ENCODE results near the gene CYTH4. TPM values are rescaled to one million over a fixed set of nuclear protein-coding genes. Genes with fewer than 3 reads are reported as not detected.

Gene CYTH4
- total RNA-seq, 1 experiment from 2014 or later: not detected

DNA sequence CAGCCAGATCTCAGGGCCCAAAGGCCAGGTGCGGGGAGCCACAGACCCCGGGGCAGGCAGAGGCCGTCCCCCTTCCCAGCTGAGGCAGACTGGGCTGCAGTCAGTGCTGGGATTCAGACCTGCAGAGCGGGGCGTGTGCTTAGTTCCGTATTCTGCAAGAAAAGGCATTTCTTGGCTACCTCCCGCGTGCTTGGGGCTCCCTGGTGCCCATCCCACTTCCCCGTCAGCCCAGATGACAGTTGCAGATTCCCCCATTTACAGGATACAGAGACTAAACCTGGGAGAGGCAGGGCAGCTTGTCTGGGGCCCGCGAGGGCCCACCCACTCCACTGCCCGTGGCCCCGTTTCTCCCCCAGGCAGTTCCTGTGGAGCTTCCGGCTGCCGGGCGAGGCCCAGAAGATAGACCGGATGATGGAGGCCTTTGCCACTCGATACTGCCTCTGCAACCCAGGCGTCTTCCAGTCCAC lies 18.3 kb downstream of the CYTH4 start:
- ChIA-PET POLR2A (interaction anchor here (0.7 kb wide), 1 partner anchor 239 kb away, joined by 3 read pairs; no protein-coding TSS in a partner anchor), CTCF (interaction anchor here (0.9 kb wide), 2 partner anchors 11 to 17 kb away, joined by 3 to 5 read pairs; no protein-coding TSS in a partner anchor)
- no peak for DNase-seq (ENCODE audit: unreplicated experiment)
- intact Hi-C loops (cut with micrococcal nuclease): no loop called here
- no peaks in the 10 kb centered on the region for H3K9me3 Mint-ChIP-seq (ENCODE audit: unreplicated experiment)
- H3K27ac Mint-ChIP-seq (ENCODE audit: low read depth, unreplicated experiment): no peak overlapping the region
- TF ChIP-seq, protein P1, sequence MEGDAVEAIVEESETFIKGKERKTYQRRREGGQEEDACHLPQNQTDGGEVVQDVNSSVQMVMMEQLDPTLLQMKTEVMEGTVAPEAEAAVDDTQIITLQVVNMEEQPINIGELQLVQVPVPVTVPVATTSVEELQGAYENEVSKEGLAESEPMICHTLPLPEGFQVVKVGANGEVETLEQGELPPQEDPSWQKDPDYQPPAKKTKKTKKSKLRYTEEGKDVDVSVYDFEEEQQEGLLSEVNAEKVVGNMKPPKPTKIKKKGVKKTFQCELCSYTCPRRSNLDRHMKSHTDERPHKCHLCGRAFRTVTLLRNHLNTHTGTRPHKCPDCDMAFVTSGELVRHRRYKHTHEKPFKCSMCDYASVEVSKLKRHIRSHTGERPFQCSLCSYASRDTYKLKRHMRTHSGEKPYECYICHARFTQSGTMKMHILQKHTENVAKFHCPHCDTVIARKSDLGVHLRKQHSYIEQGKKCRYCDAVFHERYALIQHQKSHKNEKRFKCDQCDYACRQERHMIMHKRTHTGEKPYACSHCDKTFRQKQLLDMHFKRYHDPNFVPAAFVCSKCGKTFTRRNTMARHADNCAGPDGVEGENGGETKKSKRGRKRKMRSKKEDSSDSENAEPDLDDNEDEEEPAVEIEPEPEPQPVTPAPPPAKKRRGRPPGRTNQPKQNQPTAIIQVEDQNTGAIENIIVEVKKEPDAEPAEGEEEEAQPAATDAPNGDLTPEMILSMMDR (IDR thresholded peaks at IDR 0.05; ENCODE audit: unreplicated experiment): no peak
- H3K27me3 Mint-ChIP-seq (ENCODE audit: insufficient read depth, unreplicated experiment): no peaks in the 10 kb centered on the region
- peaks cover 10% of the 10 kb centered on the region for H3K4me1 Mint-ChIP-seq (ENCODE audit: insufficient read depth, unreplicated experiment)
- no peaks in the 10 kb centered on the region for H3K36me3 Mint-ChIP-seq (ENCODE audit: insufficient read depth, unreplicated experiment)
- no TSS peak for BruUV-seq (replicated peaks)
- no peak overlapping the region for H3K4me3 Mint-ChIP-seq (ENCODE audit: unreplicated experiment)

DNA sequence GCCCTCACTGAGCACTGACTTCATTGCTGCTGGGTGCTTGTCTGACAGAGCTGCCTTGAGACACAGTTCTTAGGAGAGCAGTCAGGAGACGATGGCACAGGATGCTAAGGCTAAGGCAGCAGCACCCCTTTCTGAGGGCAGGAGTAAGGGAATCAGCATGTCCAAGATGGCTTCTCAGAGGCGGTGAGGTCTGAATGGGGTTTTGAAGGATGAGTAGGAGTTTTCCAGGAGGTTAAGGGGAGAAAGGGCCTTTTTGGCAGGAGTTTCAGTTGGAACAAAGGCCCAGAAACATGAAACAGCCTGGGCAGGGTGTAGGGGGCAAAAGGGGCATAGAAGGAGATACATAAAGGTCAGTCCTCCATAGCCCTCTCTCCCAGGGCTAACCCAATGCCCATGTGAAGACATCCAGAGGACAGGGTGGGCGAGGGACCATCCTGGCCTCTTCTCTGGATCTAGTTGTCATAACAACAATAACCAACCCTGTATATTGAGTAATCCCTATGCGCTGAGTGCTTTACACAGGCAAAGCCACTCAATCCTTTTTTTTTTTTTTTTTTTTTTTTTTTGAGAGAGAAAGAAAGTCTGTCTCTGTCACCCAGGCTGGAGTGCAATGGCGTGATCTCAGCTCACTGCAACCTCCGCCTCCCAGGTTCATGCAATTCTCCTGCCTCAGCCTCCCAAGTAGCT lies 19.0 kb downstream of the CYTH4 start:
- intact Hi-C loops (cut with micrococcal nuclease): no loop called here
- POLR2A ChIA-PET: interaction anchor here (0.7 kb wide), 1 partner anchor 238 kb away, joined by 3 read pairs; no protein-coding TSS in a partner anchor
- TF ChIP-seq, protein P1 (IDR thresholded peaks at IDR 0.05; ENCODE audit: unreplicated experiment): no peak
- Mint-ChIP-seq H3K27me3 (ENCODE audit: insufficient read depth, unreplicated experiment) (no peaks in the 10 kb centered on the region), H3K4me1 (ENCODE audit: insufficient read depth, unreplicated experiment) (peaks cover 10% of the 10 kb centered on the region), H3K4me3 (ENCODE audit: unreplicated experiment) (no peak overlapping the region), H3K27ac (ENCODE audit: low read depth, unreplicated experiment) (no peak overlapping the region), H3K36me3 (ENCODE audit: insufficient read depth, unreplicated experiment) (no peaks in the 10 kb centered on the region), H3K9me3 (ENCODE audit: unreplicated experiment) (no peaks in the 10 kb centered on the region)
- no peak for DNase-seq (ENCODE audit: unreplicated experiment)
- no TSS peak for BruUV-seq (replicated peaks)
- CTCF ChIA-PET: interaction anchor here (0.5 kb wide), 1 partner anchor 282 kb away, joined by 3 read pairs; the partner anchor contains the start of genes MPST and TST

DNA sequence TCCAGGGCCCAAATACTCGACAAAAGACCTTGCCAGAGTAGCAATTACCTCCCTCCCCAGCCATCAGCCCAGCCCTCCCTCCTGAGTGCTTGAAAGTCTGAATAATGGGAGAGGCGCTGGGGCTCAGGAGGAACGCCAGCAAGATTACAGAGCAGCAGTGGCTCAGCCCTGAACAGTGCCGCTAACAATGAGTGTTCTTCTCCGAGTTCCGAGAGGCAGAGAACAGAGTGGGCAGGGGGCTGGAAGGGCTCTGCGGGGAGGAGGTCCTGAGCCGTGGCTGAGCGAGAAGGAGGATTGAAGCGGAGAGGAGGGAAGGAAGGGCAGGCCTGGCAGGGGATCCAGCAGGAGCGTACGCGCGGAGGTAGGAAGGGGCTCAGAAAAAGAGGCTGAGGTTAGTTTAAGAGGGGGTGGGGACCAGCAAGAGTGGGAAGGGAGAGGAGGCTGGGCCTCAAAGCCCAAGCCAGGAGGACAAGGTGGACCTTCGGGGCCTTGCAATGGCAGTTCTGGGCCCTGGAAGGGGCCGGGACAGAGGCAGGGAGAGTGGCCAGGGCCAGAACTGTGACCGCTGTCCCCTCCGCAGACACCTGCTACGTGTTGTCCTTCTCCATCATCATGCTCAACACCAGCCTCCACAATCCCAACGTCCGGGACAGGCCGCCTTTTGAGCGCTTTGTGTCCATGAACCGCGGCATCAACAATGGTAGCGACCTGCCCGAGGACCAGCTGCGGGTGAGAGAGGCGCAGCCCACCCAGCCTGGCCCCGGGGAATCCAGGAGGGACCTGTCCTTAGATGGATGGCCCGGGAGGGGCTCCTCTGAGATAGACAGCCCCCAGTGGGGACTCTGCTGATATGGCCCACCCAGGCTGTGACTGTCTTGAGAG lies 20.6 kb downstream of the CYTH4 start:
- BruUV-seq (replicated peaks): no TSS peak
- no peaks in the 10 kb centered on the region for H3K36me3 Mint-ChIP-seq (ENCODE audit: insufficient read depth, unreplicated experiment)
- no peak for DNase-seq (ENCODE audit: unreplicated experiment)
- H3K4me1 Mint-ChIP-seq (ENCODE audit: insufficient read depth, unreplicated experiment): peaks cover 25% of the 10 kb centered on the region
- intact Hi-C loops (cut with micrococcal nuclease): no loop called here
- no peaks in the 10 kb centered on the region for H3K9me3 Mint-ChIP-seq (ENCODE audit: unreplicated experiment)
- TF ChIP-seq, protein P1 (IDR thresholded peaks at IDR 0.05; ENCODE audit: unreplicated experiment): no peak
- POLR2A ChIA-PET: interaction anchor here (0.6 kb wide), 1 partner anchor 935 kb away, joined by 3 read pairs; no protein-coding TSS in a partner anchor
- CTCF ChIA-PET: no interaction called here
- no peak overlapping the region for H3K4me3 Mint-ChIP-seq (ENCODE audit: unreplicated experiment)
- H3K27me3 Mint-ChIP-seq (ENCODE audit: insufficient read depth, unreplicated experiment): no peaks in the 10 kb centered on the region
- peak overlapping the region; percentile 53 for H3K27ac Mint-ChIP-seq (ENCODE audit: low read depth, unreplicated experiment)

DNA sequence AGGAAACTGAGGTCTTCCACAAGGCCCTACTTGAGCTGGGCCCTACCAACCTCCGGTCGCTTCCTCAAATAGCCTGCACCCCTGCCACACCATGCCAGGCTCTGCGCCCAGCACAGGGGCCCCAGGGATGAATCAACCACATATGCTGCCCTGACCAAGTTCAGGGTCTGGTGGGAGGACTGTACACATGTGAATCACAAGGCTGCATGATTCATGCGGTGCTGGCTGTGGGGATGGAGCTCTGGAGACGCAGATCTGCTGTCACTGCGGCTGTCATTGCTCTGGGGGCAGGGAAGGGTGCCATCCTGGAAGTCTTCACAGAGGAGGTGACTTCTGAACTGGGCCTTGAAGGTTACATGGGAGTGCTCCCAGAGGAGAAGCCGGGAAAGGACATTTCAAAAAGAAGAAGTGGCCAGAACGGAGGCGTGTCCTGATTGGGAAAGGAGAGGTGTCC lies 21.5 kb downstream of the CYTH4 start:
- Mint-ChIP-seq H3K36me3 (ENCODE audit: insufficient read depth, unreplicated experiment) (no peaks in the 10 kb centered on the region), H3K4me3 (ENCODE audit: unreplicated experiment) (no peak overlapping the region), H3K4me1 (ENCODE audit: insufficient read depth, unreplicated experiment) (peaks cover 32% of the 10 kb centered on the region), H3K9me3 (ENCODE audit: unreplicated experiment) (no peaks in the 10 kb centered on the region), H3K27ac (ENCODE audit: low read depth, unreplicated experiment) (no peak overlapping the region), H3K27me3 (ENCODE audit: insufficient read depth, unreplicated experiment) (no peaks in the 10 kb centered on the region)
- no TSS peak for BruUV-seq (replicated peaks)
- CTCF ChIA-PET: interaction anchor here (0.6 to 1.0 kb wide), 3 partner anchors 87 to 597 kb away, joined by 3 read pairs; no protein-coding TSS in a partner anchor
- intact Hi-C loops (cut with micrococcal nuclease): no loop called here
- TF ChIP-seq, protein P1 (IDR thresholded peaks at IDR 0.05; ENCODE audit: unreplicated experiment): no peak
- peak; percentile 84 for DNase-seq (ENCODE audit: unreplicated experiment)
- POLR2A ChIA-PET: interaction anchor here (0.6 to 1.0 kb wide), 5 partner anchors 36 to 936 kb away, joined by 3 read pairs; no protein-coding TSS in a partner anchor
